Left lobe of liver (tissue), 2 donors: ENCODE measurements around the gene SLC25A33. TPM values are rescaled to one million over a fixed set of nuclear protein-coding genes. Genes with fewer than 3 reads are reported as not detected.

Experiments used
- ATAC-seq: fragments of 200-7000 bp; cut with Tn5 transposase; one replicate; pipeline ENCODE4 v1.9.1; 2020; ENCODE audit warnings: mild to moderate bottlenecking, moderate library complexity
- DNase-seq: peaks from one replicate; pipeline ENCODE4 v3.0.0-alpha.2; 2020; ENCODE audit warnings: low spot score
- total RNA-seq: library from RNA; stranded (reverse); gene quantifications from one replicate; pipeline ENCODE4 v1.2.1, GENCODE V29; 2021
- donor health status: DM: no; HTN: no; CAD: no; lungs with moderate emphysema.
- donor health status: DM: no; HTN: yes; CAD: no.

The SLC25A33 gene
- total RNA-seq, 1 donor from 2014 or later: 3.5 TPM

- DNase-seq (no peak), ATAC-seq (no peak)
Measured at GRCh38 chr1:9599741-9600140, 60.5 kb downstream of the SLC25A33 start.

- DNase-seq (no peak), ATAC-seq (no peak)
Measured at GRCh38 chr1:9600861-9601834, 61.9 kb downstream of the SLC25A33 start.

- ATAC-seq (no peak), DNase-seq (no peak)
Measured at GRCh38 chr1:9601942-9602793, 62.9 kb downstream of the SLC25A33 start.

- ATAC-seq (no peak), DNase-seq (no peak)
Measured at GRCh38 chr1:9602794-9603167, 63.5 kb downstream of the SLC25A33 start.

GRCh38 chr1:9603307-9603706 is 64.0 kb downstream of the SLC25A33 start:
- ATAC-seq: no peak
- no peak for DNase-seq

GRCh38 chr1:9603766-9604753 is 64.8 kb downstream of the SLC25A33 start:
- ATAC-seq: no peak
- DNase-seq: no peak

GRCh38 chr1:9604836-9605235 is 65.6 kb downstream of the SLC25A33 start:
- DNase-seq: no peak

GRCh38 chr1:9605946-9606455 is 66.7 kb downstream of the SLC25A33 start:
- no peak for DNase-seq
- no peak for ATAC-seq

More at GRCh38 chr1:9604836-9605235, 65.6 kb downstream of the SLC25A33 start:
- no peak for ATAC-seq

- DNase-seq (no peak), ATAC-seq (no peak)
Measured at GRCh38 chr1:9606458-9606857, 67.2 kb downstream of the SLC25A33 start.

- DNase-seq (no peak), ATAC-seq (no peak)
Measured at GRCh38 chr1:9606948-9607347, 67.7 kb downstream of the SLC25A33 start.

GRCh38 chr1:9607352-9607751 is 68.1 kb downstream of the SLC25A33 start:
- ATAC-seq: no peak
- DNase-seq: no peak

- DNase-seq (no peak), ATAC-seq (no peak)
Measured at GRCh38 chr1:9609998-9610397, 70.7 kb downstream of the SLC25A33 start.

- ATAC-seq (no peak), DNase-seq (no peak)
Measured at GRCh38 chr1:9610548-9610947, 71.3 kb downstream of the SLC25A33 start.

- ATAC-seq: no peak
Measured at GRCh38 chr1:9611716-9612115, 72.5 kb downstream of the SLC25A33 start.

GRCh38 chr1:9612162-9612845 is 73.0 kb downstream of the SLC25A33 start:
- DNase-seq (no peak), ATAC-seq (no peak)

More at GRCh38 chr1:9611716-9612115, 72.5 kb downstream of the SLC25A33 start:
- DNase-seq: no peak

- ATAC-seq (no peak), DNase-seq (peak; percentile 43)
Measured at GRCh38 chr1:9612871-9613624, 73.8 kb downstream of the SLC25A33 start.

GRCh38 chr1:9613625-9614299 is 74.5 kb downstream of the SLC25A33 start:
- DNase-seq (no peak), ATAC-seq (no peak)
